Measurements from ENCODE around the gene PLAU.
"Not testable (repeated sequence)": the region's sequence is repeated elsewhere in the genome, so short reads cannot be mapped to it uniquely, and the experiment has no call there.

Gene PLAU

DNA sequence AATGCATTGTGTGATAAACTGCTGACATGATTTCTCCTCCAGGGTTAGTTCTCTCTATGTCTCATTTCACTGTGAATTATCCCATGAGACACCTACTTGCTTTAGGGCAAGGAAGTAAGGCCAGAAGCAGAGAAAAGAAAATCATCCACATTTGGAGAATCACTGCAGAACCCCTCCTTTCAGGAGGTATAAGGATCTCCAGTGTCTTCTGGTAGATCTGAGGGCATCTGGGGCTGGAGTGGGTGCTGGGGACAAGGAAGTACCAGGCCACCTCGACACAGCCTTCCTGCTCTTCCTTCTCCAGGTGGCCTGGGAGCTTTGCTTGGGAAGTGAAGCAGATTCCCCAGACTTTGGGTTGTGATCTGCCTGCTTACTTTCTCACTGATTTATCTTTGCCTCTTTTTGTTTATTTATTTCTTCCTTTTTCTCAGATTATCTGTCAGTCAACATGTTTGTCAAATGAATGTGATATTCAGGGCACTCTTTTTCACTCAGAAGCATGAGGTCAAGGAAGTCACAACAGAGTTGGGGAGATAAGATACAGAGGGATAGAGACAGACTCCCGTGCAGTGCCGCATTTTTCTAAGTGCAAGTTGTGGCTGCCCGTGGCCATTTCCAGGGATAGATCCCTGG, 24.2 kb upstream of the PLAU start:
- Histone ChIP-seq H3K4me3 (ENCODE audit: insufficient read length, low read depth) (no peak overlapping the region), H3K9me3 (ENCODE audit: insufficient read depth, low read length) (no peaks in the 10 kb centered on the region), H3K9ac (ENCODE audit: insufficient read length, low read depth) (peak overlapping the region; percentile 51), H3K4me1 (ENCODE audit: insufficient read depth, insufficient read length) (peaks cover 7% of the 10 kb centered on the region), H3K27me3 (ENCODE audit: insufficient read depth, insufficient read length) (no peaks in the 10 kb centered on the region), H3K36me3 (ENCODE audit: insufficient read depth, insufficient read length, low read length) (no peaks in the 10 kb centered on the region)
- DNase-seq (ENCODE audit: low read depth, low spot score), result no peak
- TF ChIP-seq SUZ12 (IDR thresholded peaks at IDR 0.05; ENCODE audit: extremely low read depth, insufficient read depth, insufficient read length) (no peak), ZNF274 (IDR thresholded peaks at IDR 0.05; ENCODE audit: low read depth, low read length) (no peak), YY1 (IDR thresholded peaks at IDR 0.05; ENCODE audit: insufficient read depth, insufficient read length) (no peak)

DNA sequence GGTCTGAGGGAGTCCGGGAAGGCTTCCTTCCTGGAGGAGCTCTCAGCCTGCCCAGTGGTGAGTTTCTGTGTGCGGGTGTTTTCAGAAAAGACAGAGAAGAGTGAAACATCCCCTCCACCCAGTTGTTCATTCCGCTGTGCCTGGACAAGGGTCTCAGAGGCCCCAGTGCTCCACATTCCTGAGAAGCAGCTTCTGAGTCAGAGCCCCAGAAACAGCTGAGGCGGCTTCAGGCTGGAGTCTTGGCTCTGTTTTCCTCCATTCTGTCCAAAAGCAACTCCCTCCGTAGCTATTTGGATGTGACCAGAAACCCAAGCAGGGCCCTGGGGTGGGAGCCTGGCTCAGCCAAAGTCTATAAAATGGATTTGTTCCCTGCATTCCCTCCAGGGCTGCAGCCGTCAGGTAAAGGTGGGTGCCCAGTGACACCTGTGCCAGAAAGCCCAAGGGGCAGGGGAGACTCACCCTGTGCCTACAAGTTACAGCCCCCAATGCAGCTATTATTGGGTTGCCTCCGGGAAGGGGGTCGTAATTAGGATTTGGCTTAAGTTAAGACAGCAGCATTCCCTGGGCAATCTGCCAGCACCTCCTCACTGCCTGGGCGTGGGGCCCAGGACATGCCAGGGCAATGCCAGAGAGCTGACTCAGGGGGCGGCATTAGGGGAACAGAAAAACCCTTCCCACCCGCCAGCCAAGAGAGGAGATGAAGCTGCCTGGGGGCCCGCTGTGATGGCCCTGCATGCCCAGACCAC, 23.5 kb upstream of the PLAU start:
- Histone ChIP-seq H3K27me3 (ENCODE audit: insufficient read depth, insufficient read length) (no peaks in the 10 kb centered on the region), H3K36me3 (ENCODE audit: insufficient read depth, insufficient read length, low read length) (no peaks in the 10 kb centered on the region), H3K9me3 (ENCODE audit: insufficient read depth, low read length) (no peaks in the 10 kb centered on the region), H3K4me1 (ENCODE audit: insufficient read depth, insufficient read length) (peaks cover 7% of the 10 kb centered on the region), H3K4me3 (ENCODE audit: insufficient read length, low read depth) (no peak overlapping the region), H3K9ac (ENCODE audit: insufficient read length, low read depth) (peak overlapping the region; percentile 51)
- no peak for DNase-seq (ENCODE audit: low read depth, low spot score)
- no peak for TF ChIP-seq YY1 (IDR thresholded peaks at IDR 0.05; ENCODE audit: insufficient read depth, insufficient read length)
- no peak for TF ChIP-seq SUZ12 (IDR thresholded peaks at IDR 0.05; ENCODE audit: extremely low read depth, insufficient read depth, insufficient read length)
- no peak for TF ChIP-seq ZNF274 (IDR thresholded peaks at IDR 0.05; ENCODE audit: low read depth, low read length)

DNA sequence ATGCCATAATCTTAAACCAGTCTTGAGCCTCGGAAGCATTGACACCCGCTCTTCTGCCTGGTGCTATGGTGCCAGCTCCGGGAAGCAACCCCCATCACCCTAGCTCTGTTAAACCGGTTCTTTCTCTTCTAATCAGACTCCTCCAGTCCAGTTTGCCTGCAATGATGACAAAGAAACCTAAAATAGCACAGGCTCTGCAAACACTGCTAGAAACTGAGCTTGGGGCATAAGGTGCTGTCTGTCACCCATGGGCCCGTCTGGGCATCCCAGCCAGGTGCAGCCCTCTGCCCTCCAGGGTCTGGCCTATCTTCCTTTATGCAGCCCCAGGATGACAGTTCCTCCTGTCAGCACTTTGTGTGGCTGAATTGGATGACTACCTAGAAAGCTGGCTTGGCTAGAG, 22.4 kb upstream of the PLAU start:
- peak overlapping the region; percentile 46 for H3K9ac ChIP-seq (ENCODE audit: insufficient read length, low read depth)
- H3K4me3 ChIP-seq (ENCODE audit: insufficient read length, low read depth), result no peak overlapping the region
- H3K27me3 ChIP-seq (ENCODE audit: insufficient read depth, insufficient read length), result no peaks in the 10 kb centered on the region
- H3K4me1 ChIP-seq (ENCODE audit: insufficient read depth, insufficient read length), result peaks cover 9% of the 10 kb centered on the region
- no peaks in the 10 kb centered on the region for H3K36me3 ChIP-seq (ENCODE audit: insufficient read depth, insufficient read length, low read length)
- H3K9me3 ChIP-seq (ENCODE audit: insufficient read depth, low read length), result no peaks in the 10 kb centered on the region
- no peak for DNase-seq (ENCODE audit: low read depth, low spot score)
- TF ChIP-seq YY1 (IDR thresholded peaks at IDR 0.05; ENCODE audit: insufficient read depth, insufficient read length) (no peak), ZNF274 (IDR thresholded peaks at IDR 0.05; ENCODE audit: low read depth, low read length) (no peak), SUZ12 (IDR thresholded peaks at IDR 0.05; ENCODE audit: extremely low read depth, insufficient read depth, insufficient read length) (no peak)

DNA sequence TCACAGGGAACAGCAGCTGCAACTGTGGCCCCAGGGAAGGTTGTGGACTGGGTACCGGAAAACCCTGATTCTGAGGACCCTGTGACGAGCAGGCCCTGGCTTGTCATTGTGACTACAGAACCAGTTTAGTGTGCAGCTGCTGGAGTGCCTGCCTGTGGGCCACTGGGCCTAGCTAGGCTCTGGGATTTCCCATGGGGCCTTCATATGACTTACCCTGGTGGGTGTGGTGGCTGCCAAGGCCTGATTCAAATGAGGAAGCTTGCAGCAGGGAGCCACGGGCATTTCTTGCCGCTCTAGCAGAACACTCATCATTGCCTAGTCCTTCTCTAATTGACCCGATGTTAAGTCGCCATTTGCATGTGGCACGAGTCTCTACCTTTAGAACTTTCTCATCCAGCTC, 21.9 kb upstream of the PLAU start:
- H3K9ac ChIP-seq (ENCODE audit: insufficient read length, low read depth), result peak overlapping the region; percentile 46
- H3K4me3 ChIP-seq (ENCODE audit: insufficient read length, low read depth), result no peak overlapping the region
- TF ChIP-seq ZNF274 (IDR thresholded peaks at IDR 0.05; ENCODE audit: low read depth, low read length), result no peak
- TF ChIP-seq YY1 (IDR thresholded peaks at IDR 0.05; ENCODE audit: insufficient read depth, insufficient read length), result no peak
- no peak for TF ChIP-seq SUZ12 (IDR thresholded peaks at IDR 0.05; ENCODE audit: extremely low read depth, insufficient read depth, insufficient read length)
- DNase-seq (ENCODE audit: low read depth, low spot score), result no peak
- no peaks in the 10 kb centered on the region for H3K36me3 ChIP-seq (ENCODE audit: insufficient read depth, insufficient read length, low read length)
- peaks cover 9% of the 10 kb centered on the region for H3K4me1 ChIP-seq (ENCODE audit: insufficient read depth, insufficient read length)
- no peaks in the 10 kb centered on the region for H3K27me3 ChIP-seq (ENCODE audit: insufficient read depth, insufficient read length)
- no peaks in the 10 kb centered on the region for H3K9me3 ChIP-seq (ENCODE audit: insufficient read depth, low read length)

DNA sequence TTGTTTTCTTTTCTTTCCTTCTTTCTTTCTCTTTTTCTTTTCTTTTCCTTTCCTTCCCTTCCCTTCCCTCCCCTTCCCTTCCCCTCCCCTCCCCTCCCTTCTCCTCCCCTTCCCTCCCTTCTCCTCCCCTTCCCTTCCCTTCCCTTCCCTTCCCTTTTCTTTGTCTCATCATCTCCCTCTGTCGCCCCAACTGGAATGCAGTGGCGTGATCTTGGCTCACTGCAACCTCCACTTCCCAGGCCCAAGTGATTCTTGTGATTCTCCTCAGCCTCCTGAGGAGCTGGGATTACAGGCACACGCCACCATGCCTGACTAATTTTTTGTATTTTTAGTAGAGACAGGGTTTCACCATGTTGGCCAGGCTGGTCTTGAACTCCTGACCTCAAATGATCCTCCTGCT, 21.5 kb upstream of the PLAU start:
- H3K4me1 ChIP-seq (ENCODE audit: insufficient read depth, insufficient read length); H3K36me3 ChIP-seq (ENCODE audit: insufficient read depth, insufficient read length, low read length); H3K9ac ChIP-seq (ENCODE audit: insufficient read length, low read depth); H3K27me3 ChIP-seq (ENCODE audit: insufficient read depth, insufficient read length); H3K4me3 ChIP-seq (ENCODE audit: insufficient read length, low read depth); H3K9me3 ChIP-seq (ENCODE audit: insufficient read depth, low read length); DNase-seq (ENCODE audit: low read depth, low spot score): not testable (repeated sequence)

DNA sequence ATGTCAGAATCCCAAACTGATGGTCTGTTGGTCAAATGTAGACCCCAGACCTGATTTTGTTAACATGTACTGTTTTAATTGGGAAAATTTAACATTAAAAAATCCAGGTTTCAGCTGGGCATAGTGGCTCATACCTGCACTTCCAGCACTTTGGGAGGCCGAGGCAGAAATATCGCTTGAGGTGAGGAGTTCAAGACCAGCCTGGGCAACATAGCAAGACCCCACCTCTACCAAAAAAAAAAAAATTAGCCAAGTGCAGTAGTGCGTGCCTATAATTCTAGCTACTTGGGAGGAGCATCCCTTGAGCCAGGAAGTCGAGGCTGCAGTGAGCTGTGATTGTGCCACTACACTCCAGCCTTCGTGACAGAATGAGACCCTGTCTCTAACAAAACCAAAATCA, 20.7 kb upstream of the PLAU start:
- Histone ChIP-seq H3K4me1 (ENCODE audit: insufficient read depth, insufficient read length) (peaks cover 9% of the 10 kb centered on the region), H3K4me3 (ENCODE audit: insufficient read length, low read depth) (no peak overlapping the region), H3K9ac (ENCODE audit: insufficient read length, low read depth) (no peak overlapping the region), H3K27me3 (ENCODE audit: insufficient read depth, insufficient read length) (no peaks in the 10 kb centered on the region), H3K36me3 (ENCODE audit: insufficient read depth, insufficient read length, low read length) (no peaks in the 10 kb centered on the region), H3K9me3 (ENCODE audit: insufficient read depth, low read length) (no peaks in the 10 kb centered on the region)
- TF ChIP-seq SUZ12 (IDR thresholded peaks at IDR 0.05; ENCODE audit: extremely low read depth, insufficient read depth, insufficient read length), result no peak
- no peak for TF ChIP-seq ZNF274 (IDR thresholded peaks at IDR 0.05; ENCODE audit: low read depth, low read length)
- no peak for TF ChIP-seq YY1 (IDR thresholded peaks at IDR 0.05; ENCODE audit: insufficient read depth, insufficient read length)
- DNase-seq (ENCODE audit: low read depth, low spot score), result no peak

DNA sequence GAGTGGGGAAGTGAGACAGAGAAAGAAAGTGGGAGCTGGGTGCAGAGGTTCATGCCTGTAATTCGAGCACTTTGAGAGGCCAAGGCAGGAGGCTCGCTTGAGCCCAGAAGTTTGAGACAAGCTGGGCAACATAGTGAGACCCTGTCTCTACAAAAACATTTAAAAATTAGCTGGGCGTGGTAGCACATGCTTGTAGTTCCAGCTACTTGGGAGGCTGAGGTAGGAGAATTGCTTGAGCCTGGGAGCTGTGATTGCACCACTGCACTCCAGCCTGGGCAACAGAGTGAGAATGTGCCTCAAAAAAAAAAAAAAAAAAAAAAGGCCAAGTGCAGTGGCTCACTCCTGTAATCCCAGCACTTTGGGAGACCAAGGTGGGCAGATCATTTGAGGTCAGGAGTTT, 20.1 kb upstream of the PLAU start:
- not testable (repeated sequence) for DNase-seq (ENCODE audit: low read depth, low spot score); H3K4me1 ChIP-seq (ENCODE audit: insufficient read depth, insufficient read length); H3K9ac ChIP-seq (ENCODE audit: insufficient read length, low read depth); H3K9me3 ChIP-seq (ENCODE audit: insufficient read depth, low read length); H3K27me3 ChIP-seq (ENCODE audit: insufficient read depth, insufficient read length); H3K36me3 ChIP-seq (ENCODE audit: insufficient read depth, insufficient read length, low read length); H3K4me3 ChIP-seq (ENCODE audit: insufficient read length, low read depth)

Measured in NT2/D1 (cell line).